Measurements from ENCODE around the gene PIK3CB. TPM values are rescaled to one million over a fixed set of nuclear protein-coding genes. Genes with fewer than 3 reads are reported as not detected.
"Not testable (repeated sequence)": the region's sequence is repeated elsewhere in the genome, so short reads cannot be mapped to it uniquely, and the experiment has no call there.

Gene PIK3CB
- total RNA-seq, 1 experiment from 2014 or later = 35.3 TPM

DNA sequence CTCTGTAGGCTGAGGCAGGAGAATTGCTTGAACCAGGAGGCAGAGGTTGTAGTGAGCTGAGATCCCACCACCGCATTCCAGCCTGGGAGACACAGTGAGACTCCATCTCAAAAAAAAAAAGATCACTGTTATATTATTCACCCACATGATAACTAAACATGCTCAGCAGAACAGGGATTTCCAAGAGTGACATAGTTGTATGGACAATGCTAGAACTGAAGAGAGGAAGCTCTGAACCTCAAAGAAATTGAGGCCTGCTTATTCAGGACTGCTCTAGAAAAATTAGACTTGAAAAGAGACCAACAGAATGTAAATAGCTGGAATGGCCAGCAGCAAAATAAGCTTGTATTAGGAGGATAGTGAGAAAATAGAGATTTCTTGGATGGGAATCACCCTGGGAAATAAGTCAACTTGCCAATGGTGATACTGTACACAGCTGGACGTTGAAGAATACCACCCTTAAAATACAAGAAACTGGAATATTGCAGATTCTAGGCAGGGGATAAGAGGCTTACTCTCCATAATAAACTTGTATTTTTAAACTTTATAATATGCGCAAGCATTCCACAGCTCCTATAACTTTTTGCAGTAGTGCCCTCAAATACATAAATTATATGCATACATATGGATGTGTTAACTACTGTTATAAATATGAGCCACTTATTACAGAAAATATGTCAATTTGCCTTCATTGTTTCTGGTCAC, 28.2 kb downstream of the PIK3CB start:
- Histone ChIP-seq H3K36me3 (ENCODE audit: insufficient read depth, low read length) (no peaks in the 10 kb centered on the region), H3K27ac (ENCODE audit: low read length) (no peak overlapping the region), H3K9me3 (ENCODE audit: low read length) (no peaks in the 10 kb centered on the region), H3K9ac (ENCODE audit: low read length) (no peak overlapping the region), H3K4me3 (ENCODE audit: low read length) (no peak overlapping the region), H3K9me2 (replicated peaks; ENCODE audit: insufficient read depth, low read length) (no peaks in the 10 kb centered on the region), H4K20me1 (ENCODE audit: insufficient read depth, low read depth, low read length) (no peaks in the 10 kb centered on the region), H3K79me2 (ENCODE audit: low read length) (peaks cover 96% of the 10 kb centered on the region), H2AFZ (ENCODE audit: low read length) (no peak overlapping the region), H3K4me1 (ENCODE audit: low read length) (peaks cover 9% of the 10 kb centered on the region), H3K27me3 (ENCODE audit: low read length) (no peaks in the 10 kb centered on the region), H3K4me2 (ENCODE audit: low read depth, low read length, poor library complexity, severe bottlenecking) (no peak overlapping the region)
- no peak for DNase-seq

DNA sequence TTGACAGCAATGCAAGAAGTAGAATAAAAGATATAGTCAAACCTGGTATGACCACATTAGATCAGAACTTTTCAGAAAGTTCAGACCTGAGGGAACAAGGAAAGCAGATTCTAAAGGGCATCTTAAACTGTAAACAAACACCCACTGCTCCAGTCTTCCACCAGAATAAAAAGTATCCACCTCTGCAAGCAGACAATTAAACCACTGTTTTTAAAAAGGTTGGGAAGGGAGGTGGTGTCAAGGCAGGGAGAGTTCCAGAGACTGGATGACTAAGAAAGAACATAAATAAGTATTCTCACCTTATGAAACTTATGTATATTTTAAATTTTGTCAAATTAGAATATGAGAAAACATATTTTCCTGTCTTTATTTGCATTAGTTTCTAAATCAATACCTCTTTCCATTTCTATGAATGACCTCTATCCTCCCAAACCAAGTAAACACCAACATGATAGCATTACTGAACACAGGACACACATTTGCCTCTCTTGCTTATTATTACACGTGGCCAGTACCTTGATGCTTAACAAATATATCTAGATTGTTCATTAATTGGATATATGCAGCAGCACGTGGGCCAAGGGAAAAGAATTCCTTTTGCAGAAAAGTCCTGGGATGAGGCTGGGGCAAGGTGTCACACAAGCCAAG, 31.6 kb downstream of the PIK3CB start:
- Histone ChIP-seq H3K27ac (ENCODE audit: low read length) (no peak overlapping the region), H3K9me2 (replicated peaks; ENCODE audit: insufficient read depth, low read length) (no peaks in the 10 kb centered on the region), H3K27me3 (ENCODE audit: low read length) (no peaks in the 10 kb centered on the region), H2AFZ (ENCODE audit: low read length) (no peak overlapping the region), H4K20me1 (ENCODE audit: insufficient read depth, low read depth, low read length) (no peaks in the 10 kb centered on the region), H3K36me3 (ENCODE audit: insufficient read depth, low read length) (no peaks in the 10 kb centered on the region), H3K4me1 (ENCODE audit: low read length) (no peaks in the 10 kb centered on the region), H3K4me2 (ENCODE audit: low read depth, low read length, poor library complexity, severe bottlenecking) (no peak overlapping the region), H3K4me3 (ENCODE audit: low read length) (no peak overlapping the region), H3K9me3 (ENCODE audit: low read length) (no peaks in the 10 kb centered on the region), H3K9ac (ENCODE audit: low read length) (no peak overlapping the region), H3K79me2 (ENCODE audit: low read length) (peaks cover 97% of the 10 kb centered on the region)
- no peak for DNase-seq

DNA sequence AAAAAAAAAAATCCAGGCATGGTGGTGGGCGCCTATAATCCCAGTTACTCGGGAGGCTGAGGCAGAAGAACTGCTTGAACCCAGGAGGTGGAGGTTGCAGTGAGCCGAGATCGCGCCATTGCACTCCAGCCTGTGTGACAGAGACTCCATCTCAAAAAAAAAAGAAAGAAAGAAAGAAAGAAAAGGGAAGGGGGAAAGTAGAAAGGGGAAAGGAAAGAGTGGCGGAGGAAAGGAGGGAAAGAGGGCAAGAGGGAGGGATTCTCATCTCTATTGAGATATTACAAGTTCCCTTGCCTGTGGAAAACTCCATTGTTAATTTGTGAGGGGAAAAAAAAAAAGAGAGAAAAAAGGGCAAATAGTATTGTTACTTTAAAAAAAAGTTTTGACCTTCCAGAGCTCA, 32.5 kb downstream of the PIK3CB start:
- H3K9ac ChIP-seq (ENCODE audit: low read length); H3K27me3 ChIP-seq (ENCODE audit: low read length); H2AFZ ChIP-seq (ENCODE audit: low read length); H3K4me3 ChIP-seq (ENCODE audit: low read length); H3K9me2 ChIP-seq (replicated peaks; ENCODE audit: insufficient read depth, low read length); H3K9me3 ChIP-seq (ENCODE audit: low read length); H3K4me2 ChIP-seq (ENCODE audit: low read depth, low read length, poor library complexity, severe bottlenecking); H4K20me1 ChIP-seq (ENCODE audit: insufficient read depth, low read depth, low read length); H3K36me3 ChIP-seq (ENCODE audit: insufficient read depth, low read length); H3K27ac ChIP-seq (ENCODE audit: low read length); H3K4me1 ChIP-seq (ENCODE audit: low read length); DNase-seq: not testable (repeated sequence)
- H3K79me2 ChIP-seq (ENCODE audit: low read length) = peaks cover 97% of the 10 kb centered on the region

DNA sequence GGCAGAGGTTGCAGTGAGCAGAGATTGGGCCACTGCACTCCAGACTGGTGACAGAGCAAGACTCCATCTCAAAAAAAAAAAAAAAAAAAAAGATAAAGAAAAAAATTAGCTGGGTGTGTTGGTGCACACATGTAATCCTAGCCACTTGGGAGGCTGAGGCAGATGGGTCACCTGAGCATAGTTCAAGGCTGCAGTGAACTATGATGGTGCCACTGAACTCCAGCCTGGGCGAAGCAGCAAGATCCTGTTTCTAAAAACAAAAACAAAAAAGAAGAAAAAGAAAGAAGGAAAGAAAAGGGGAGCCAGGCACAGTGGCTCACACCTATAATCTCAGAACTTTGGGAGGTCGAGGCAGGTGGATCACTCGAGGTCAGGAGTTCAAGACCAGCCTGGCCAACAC, 32.9 kb downstream of the PIK3CB start:
- H3K27me3 ChIP-seq (ENCODE audit: low read length) = no peaks in the 10 kb centered on the region
- H3K4me2 ChIP-seq (ENCODE audit: low read depth, low read length, poor library complexity, severe bottlenecking) = no peak overlapping the region
- H2AFZ ChIP-seq (ENCODE audit: low read length) = no peak overlapping the region
- no peaks in the 10 kb centered on the region for H4K20me1 ChIP-seq (ENCODE audit: insufficient read depth, low read depth, low read length)
- no peak for DNase-seq
- H3K36me3 ChIP-seq (ENCODE audit: insufficient read depth, low read length) = no peaks in the 10 kb centered on the region
- no peaks in the 10 kb centered on the region for H3K9me2 ChIP-seq (replicated peaks; ENCODE audit: insufficient read depth, low read length)
- peaks cover 97% of the 10 kb centered on the region for H3K79me2 ChIP-seq (ENCODE audit: low read length)
- no peaks in the 10 kb centered on the region for H3K9me3 ChIP-seq (ENCODE audit: low read length)
- no peaks in the 10 kb centered on the region for H3K4me1 ChIP-seq (ENCODE audit: low read length)
- H3K4me3 ChIP-seq (ENCODE audit: low read length) = no peak overlapping the region
- H3K27ac ChIP-seq (ENCODE audit: low read length) = no peak overlapping the region
- H3K9ac ChIP-seq (ENCODE audit: low read length) = no peak overlapping the region

DNA sequence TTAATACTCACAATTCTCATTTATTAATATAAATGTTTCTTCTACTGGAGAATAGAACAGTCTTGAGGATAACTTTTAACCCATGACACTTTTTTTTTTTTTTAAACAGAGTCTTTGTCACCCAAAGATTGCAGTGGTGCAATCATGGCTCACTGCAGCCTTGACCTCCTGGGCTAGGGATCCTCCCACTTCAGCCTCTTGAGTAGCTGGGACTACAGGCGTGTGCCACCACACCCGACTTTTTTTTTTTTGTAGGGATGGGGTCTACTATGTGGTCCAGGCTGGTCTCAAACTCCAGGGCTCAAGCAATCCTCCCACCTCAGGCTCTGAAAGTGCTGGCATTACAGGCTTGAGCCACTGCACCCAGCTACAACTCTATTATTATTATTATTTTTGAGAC, 34.5 kb downstream of the PIK3CB start:
- no peak overlapping the region for H3K4me2 ChIP-seq (ENCODE audit: low read depth, low read length, poor library complexity, severe bottlenecking)

DNA sequence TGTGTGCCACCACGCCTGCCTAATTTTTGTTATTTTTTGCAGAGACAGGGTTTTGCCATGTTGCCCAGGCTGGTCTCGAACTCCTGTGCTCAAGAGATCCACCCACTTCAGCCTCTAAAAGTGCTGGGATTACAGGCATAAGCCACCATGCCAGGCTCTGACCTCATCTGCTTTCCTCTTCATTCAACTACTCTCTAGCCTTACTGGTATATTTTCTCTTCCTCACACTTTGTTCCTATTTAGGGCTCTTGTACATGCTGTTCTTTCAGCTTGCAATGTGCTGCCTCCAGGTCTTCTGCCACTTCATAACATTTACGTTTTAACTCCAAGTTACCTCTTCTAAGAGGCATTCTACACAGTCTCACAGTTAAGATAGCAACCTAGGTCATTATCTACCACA, 34.9 kb downstream of the PIK3CB start:
- Histone ChIP-seq H2AFZ (ENCODE audit: low read length) (no peak overlapping the region), H4K20me1 (ENCODE audit: insufficient read depth, low read depth, low read length) (no peaks in the 10 kb centered on the region), H3K9me2 (replicated peaks; ENCODE audit: insufficient read depth, low read length) (no peaks in the 10 kb centered on the region), H3K4me3 (ENCODE audit: low read length) (no peak overlapping the region), H3K79me2 (ENCODE audit: low read length) (peaks cover 86% of the 10 kb centered on the region), H3K9me3 (ENCODE audit: low read length) (no peaks in the 10 kb centered on the region), H3K27ac (ENCODE audit: low read length) (no peak overlapping the region), H3K27me3 (ENCODE audit: low read length) (no peaks in the 10 kb centered on the region), H3K9ac (ENCODE audit: low read length) (no peak overlapping the region), H3K4me1 (ENCODE audit: low read length) (no peaks in the 10 kb centered on the region), H3K4me2 (ENCODE audit: low read depth, low read length, poor library complexity, severe bottlenecking) (no peak overlapping the region), H3K36me3 (ENCODE audit: insufficient read depth, low read length) (no peaks in the 10 kb centered on the region)
- no peak for DNase-seq

More for the DNA sequence above, 34.5 kb downstream of the PIK3CB start:
- H3K4me3 ChIP-seq (ENCODE audit: low read length) = no peak overlapping the region
- DNase-seq = no peak
- H3K9me3 ChIP-seq (ENCODE audit: low read length) = no peaks in the 10 kb centered on the region
- no peak overlapping the region for H2AFZ ChIP-seq (ENCODE audit: low read length)
- H3K27me3 ChIP-seq (ENCODE audit: low read length) = no peaks in the 10 kb centered on the region
- H3K27ac ChIP-seq (ENCODE audit: low read length) = no peak overlapping the region
- no peaks in the 10 kb centered on the region for H3K36me3 ChIP-seq (ENCODE audit: insufficient read depth, low read length)
- no peaks in the 10 kb centered on the region for H4K20me1 ChIP-seq (ENCODE audit: insufficient read depth, low read depth, low read length)
- H3K79me2 ChIP-seq (ENCODE audit: low read length) = peaks cover 90% of the 10 kb centered on the region
- no peaks in the 10 kb centered on the region for H3K4me1 ChIP-seq (ENCODE audit: low read length)
- H3K9me2 ChIP-seq (replicated peaks; ENCODE audit: insufficient read depth, low read length) = no peaks in the 10 kb centered on the region
- no peak overlapping the region for H3K9ac ChIP-seq (ENCODE audit: low read length)

DNA sequence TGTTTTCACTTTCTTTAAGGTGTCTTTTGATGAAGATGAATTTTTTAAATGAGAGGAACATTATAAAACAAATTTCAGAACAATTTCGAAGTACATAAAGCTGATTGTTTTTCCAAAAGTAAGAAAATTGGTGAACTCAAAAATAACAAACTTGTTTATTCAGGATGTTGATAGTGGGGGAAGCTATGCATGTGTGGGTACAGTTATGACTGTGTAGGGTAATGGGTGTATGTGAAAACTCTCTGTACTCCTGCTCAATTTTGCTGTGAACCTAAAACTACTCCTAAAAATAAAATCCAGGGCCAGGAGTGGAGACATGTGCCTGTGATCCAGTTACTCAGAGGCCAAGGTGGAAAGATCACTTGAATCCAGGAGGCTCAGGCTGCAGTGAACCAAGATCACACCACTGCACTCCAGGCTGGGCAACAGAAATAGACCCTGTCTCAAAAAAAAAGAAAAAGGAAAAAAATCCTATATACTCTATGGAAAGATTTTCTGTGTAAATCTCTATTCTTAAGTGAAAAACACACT, 37.2 kb downstream of the PIK3CB start:
- Histone ChIP-seq H2AFZ (ENCODE audit: low read length) (no peak overlapping the region), H3K79me2 (ENCODE audit: low read length) (peaks cover 73% of the 10 kb centered on the region), H3K9me3 (ENCODE audit: low read length) (no peaks in the 10 kb centered on the region), H3K9me2 (replicated peaks; ENCODE audit: insufficient read depth, low read length) (no peaks in the 10 kb centered on the region), H3K4me3 (ENCODE audit: low read length) (no peak overlapping the region), H3K27ac (ENCODE audit: low read length) (no peak overlapping the region), H3K27me3 (ENCODE audit: low read length) (no peaks in the 10 kb centered on the region), H3K9ac (ENCODE audit: low read length) (no peak overlapping the region), H3K4me1 (ENCODE audit: low read length) (no peaks in the 10 kb centered on the region), H3K4me2 (ENCODE audit: low read depth, low read length, poor library complexity, severe bottlenecking) (no peak overlapping the region), H3K36me3 (ENCODE audit: insufficient read depth, low read length) (no peaks in the 10 kb centered on the region), H4K20me1 (ENCODE audit: insufficient read depth, low read depth, low read length) (no peaks in the 10 kb centered on the region)
- DNase-seq = no peak

DNA sequence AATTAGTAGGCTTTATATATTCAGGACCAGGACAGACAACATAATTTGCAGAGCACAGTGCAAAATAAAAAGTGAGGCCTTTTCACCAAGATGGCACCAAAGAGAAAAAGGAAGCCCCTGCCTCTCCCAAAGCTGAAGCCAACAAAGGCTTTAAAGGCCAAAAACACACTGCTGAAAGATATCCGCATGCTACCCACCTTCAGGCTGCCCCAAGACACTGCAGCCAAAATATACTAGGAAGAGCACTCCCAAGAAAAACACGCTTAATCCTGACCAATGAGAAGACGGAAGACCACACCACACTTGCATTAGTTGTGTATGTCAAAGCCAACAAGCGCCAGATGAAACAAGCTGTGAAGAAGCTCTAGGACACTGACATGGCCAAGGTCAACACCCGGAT, 38.0 kb downstream of the PIK3CB start:
- H3K27me3 ChIP-seq (ENCODE audit: low read length) = no peaks in the 10 kb centered on the region
- H3K4me1 ChIP-seq (ENCODE audit: low read length) = no peaks in the 10 kb centered on the region
- no peak for DNase-seq
- no peak overlapping the region for H3K4me3 ChIP-seq (ENCODE audit: low read length)
- no peak overlapping the region for H2AFZ ChIP-seq (ENCODE audit: low read length)
- H4K20me1 ChIP-seq (ENCODE audit: insufficient read depth, low read depth, low read length) = no peaks in the 10 kb centered on the region
- H3K36me3 ChIP-seq (ENCODE audit: insufficient read depth, low read length) = no peaks in the 10 kb centered on the region
- H3K4me2 ChIP-seq (ENCODE audit: low read depth, low read length, poor library complexity, severe bottlenecking) = no peak overlapping the region
- no peaks in the 10 kb centered on the region for H3K9me2 ChIP-seq (replicated peaks; ENCODE audit: insufficient read depth, low read length)
- no peak overlapping the region for H3K9ac ChIP-seq (ENCODE audit: low read length)
- H3K79me2 ChIP-seq (ENCODE audit: low read length) = peaks cover 73% of the 10 kb centered on the region
- H3K9me3 ChIP-seq (ENCODE audit: low read length) = no peaks in the 10 kb centered on the region
- no peak overlapping the region for H3K27ac ChIP-seq (ENCODE audit: low read length)
